HG03066 (cell line): ENCODE results near the gene SRCIN1.

Source experiments
- ATAC-seq: cut with Tn5 transposase; IDR thresholded peaks from one replicate; pipeline ENCODE4 v1.9.1; 2021; ENCODE audit warnings: low read depth; ENCODE audit not compliant: unreplicated experiment

Gene SRCIN1

GRCh38 chr17:38585056-38585917, 20.5 kb downstream of the SRCIN1 start:
- no peak for ATAC-seq

- ATAC-seq, result no peak
Observed at GRCh38 chr17:38584350-38584925, 21.3 kb downstream of the SRCIN1 start.

GRCh38 chr17:38583828-38584349, 21.9 kb downstream of the SRCIN1 start:
- no peak for ATAC-seq

GRCh38 chr17:38583176-38583575, 22.6 kb downstream of the SRCIN1 start:
- no peak for ATAC-seq

- ATAC-seq, result no peak
Observed at GRCh38 chr17:38582069-38582468, 23.7 kb downstream of the SRCIN1 start.

- ATAC-seq, result no peak
Observed at GRCh38 chr17:38579934-38580333, 25.8 kb downstream of the SRCIN1 start.

- no peak for ATAC-seq
Observed at GRCh38 chr17:38579083-38579480, 26.7 kb downstream of the SRCIN1 start.

- no peak for ATAC-seq
Observed at GRCh38 chr17:38578229-38579082, 27.3 kb downstream of the SRCIN1 start.

GRCh38 chr17:38577645-38578173, 28.0 kb downstream of the SRCIN1 start:
- ATAC-seq, result no peak

- no peak for ATAC-seq
Observed at GRCh38 chr17:38577244-38577643, 28.5 kb downstream of the SRCIN1 start.

- ATAC-seq, result no peak
Observed at GRCh38 chr17:38575781-38576180, 30.0 kb downstream of the SRCIN1 start.

- ATAC-seq, result no peak
Observed at GRCh38 chr17:38574712-38575111, 31.0 kb downstream of the SRCIN1 start.

GRCh38 chr17:38572669-38573365, 32.9 kb downstream of the SRCIN1 start:
- ATAC-seq, result no peak

- ATAC-seq, result no peak
Observed at GRCh38 chr17:38571833-38572668, 33.7 kb downstream of the SRCIN1 start.

GRCh38 chr17:38569701-38570512, 35.8 kb downstream of the SRCIN1 start:
- ATAC-seq, result no peak

- no peak for ATAC-seq
Observed at GRCh38 chr17:38568845-38569510, 36.8 kb downstream of the SRCIN1 start.

GRCh38 chr17:38568274-38568673, 37.5 kb downstream of the SRCIN1 start:
- ATAC-seq, result no peak

- ATAC-seq, result no peak
Observed at GRCh38 chr17:38567350-38567749, 38.4 kb downstream of the SRCIN1 start.
